Stimulated activated CD8-positive, alpha-beta memory T cell treated with anti-CD3 and anti-CD28 coated beads, Interleukin-2, amount 100 ng/mL, for 1 hour (primary cell): ENCODE results near the gene WDR83.
A peak's percentile ranks its signal among the peaks of the same experiment; 100 is the strongest.

ENCODE experiments used
- DNase-seq, 2 donors: peaks; one replicate each; pipeline ENCODE4 v3.0.0-alpha.2; 2020; ENCODE audit warnings: low read depth in 2 of 2

WDR83 gene

GRCh38 chr19:12715102-12715501 is 48.5 kb downstream of the WDR83 start:
- DNase-seq, result no peak

- no peak for DNase-seq
Measured at GRCh38 chr19:12715929-12716328, 49.3 kb downstream of the WDR83 start.

GRCh38 chr19:12720296-12720695 is 53.7 kb downstream of the WDR83 start:
- no peak for DNase-seq

- DNase-seq, result no peak
Measured at GRCh38 chr19:12720851-12721655, 54.4 kb downstream of the WDR83 start.

GRCh38 chr19:12721656-12722565 is 55.3 kb downstream of the WDR83 start:
- no peak for DNase-seq

- DNase-seq, result peak; percentile 82 to 89
Measured at GRCh38 chr19:12722566-12723380, 56.2 kb downstream of the WDR83 start.

GRCh38 chr19:12723381-12723640 is 56.7 kb downstream of the WDR83 start:
- no peak for DNase-seq

- DNase-seq, result peak; percentile 29 to 36
Measured at GRCh38 chr19:12723641-12724426, 57.2 kb downstream of the WDR83 start, which contains the start of gene TNPO2. TSS of gene TNPO2 (minus strand) at chr19:12723932. CDS start at chr19:12720977, 2,955 bp downstream.
